Testis (tissue), 3 donors: ENCODE measurements around the gene LLPH. TPM values are rescaled to one million over a fixed set of nuclear protein-coding genes. Genes with fewer than 3 reads are reported as not detected.

Experiments
- DNase-seq: peaks from one replicate; pipeline ENCODE4 v3.0.0-alpha.2; 2019
- H3K27ac ChIP-seq, 2 donors: fragments of 200-600 bp; sonication (generic); one replicate each; pipeline ENCODE4 v1.5.1; 2019
- H3K27me3 ChIP-seq: fragments of 200-600 bp; sonication (generic); one replicate; pipeline ENCODE4 v1.5.1; 2019
- H3K36me3 ChIP-seq: fragments of 200-600 bp; sonication (generic); one replicate; pipeline ENCODE4 v1.5.1; 2017; ENCODE audit warnings: low read depth; ENCODE audit errors: missing control alignments
- H3K4me1 ChIP-seq: fragments of 200-600 bp; sonication (generic); one replicate; pipeline ENCODE4 v1.5.1; 2019
- H3K4me3 ChIP-seq, 2 donors: fragments of 200-600 bp; sonication (generic); one replicate each; pipeline ENCODE4 v1.5.1; 2017 to 2019
- H3K9me3 ChIP-seq: fragments of 200-600 bp; sonication (generic); one replicate; pipeline ENCODE4 v1.5.1; 2017
- POLR2A ChIP-seq: fragments of 450-650 bp; IDR thresholded peaks from one replicate; pipeline ENCODE4 v1.6.1; 2017; ENCODE audit warnings: antibody characterized with exemption, mild to moderate bottlenecking, moderate library complexity
- WGBS, 2 donors: methylation state at CpG; one replicate each; pipeline ENCODE4 v1.1.5; 2018; 5-methylcytosine and 5-hydroxymethylcytosine counted together
- intact Hi-C: fragments of 100-400 bp; cut with DNase I; formaldehyde crosslinking; loops from one replicate; pipeline ENCODE4 v1.15.1; 2023; ENCODE audit warnings: low total_unique reads
- polyA plus RNA-seq: library from polyadenylated mRNA; stranded (reverse); fragments of 350-450 nt; fragmentation: Illumina TruSeq; extraction: RNeasy Lipid Tissue Mini Kit (QIAGEN cat#74804); gene quantifications from one replicate; pipeline ENCODE4 v1.2.3, GENCODE V29; 2014; ENCODE audit warnings: low read depth, low replicate concordance; ENCODE audit not compliant: insufficient read depth
- total RNA-seq, 2 donors: library from RNA; depleted of rRNA; stranded (reverse); fragments of >200 nt; gene quantifications; one replicate each; pipeline ENCODE4 v1.2.3, GENCODE V29; 2016
- TF ChIP-seq, protein P1 (sequence below), 3 experiments: fragments of 450-650 bp in 2 of 3; fragments of 200-600 bp in 1 of 3; sonication (generic) in 1 of 3; IDR thresholded peaks; one replicate each; pipeline ENCODE4 v1.5.1; 2016 to 2019; ENCODE audit warnings: antibody characterized with exemption in 3 of 3, mild to moderate bottlenecking in 2 of 3, moderate library complexity in 1 of 3

Gene LLPH
- total and polyA plus RNA-seq, 3 donors from 2014 or later, result 12.9 to 36.5 (median 17.3) TPM

- intact Hi-C loops, result no loop called here
- no peak overlapping the region for H3K4me3 ChIP-seq
These were observed 33.8 kb upstream of the LLPH start for GRCh38 chr12:66164349-66164821.

GRCh38 chr12:66163289-66163688, 32.7 kb upstream of the LLPH start:
- Histone ChIP-seq H3K36me3 (no peaks in the 10 kb centered on the region), H3K4me1 (no peaks in the 10 kb centered on the region), H3K27ac (no peak overlapping the region), H3K4me3 (no peak overlapping the region), H3K27me3 (no peaks in the 10 kb centered on the region), H3K9me3 (no peaks in the 10 kb centered on the region)
- intact Hi-C loops, result no loop called here
- 60 to 74% methylated on average over 4 of the region's 4 CpGs for WGBS, 2 donors
- no peak for DNase-seq
- no peak for TF ChIP-seq POLR2A

More at GRCh38 chr12:66164349-66164821, 33.8 kb upstream of the LLPH start:
- Histone ChIP-seq H3K4me1 (no peaks in the 10 kb centered on the region), H3K27ac (no peak overlapping the region), H3K27me3 (no peaks in the 10 kb centered on the region), H3K9me3 (no peaks in the 10 kb centered on the region), H3K36me3 (no peaks in the 10 kb centered on the region)
- WGBS, 2 donors, result 85 to 89% methylated on average over 3 of the region's 3 CpGs
- TF ChIP-seq POLR2A, result no peak
- TF ChIP-seq, protein P1, sequence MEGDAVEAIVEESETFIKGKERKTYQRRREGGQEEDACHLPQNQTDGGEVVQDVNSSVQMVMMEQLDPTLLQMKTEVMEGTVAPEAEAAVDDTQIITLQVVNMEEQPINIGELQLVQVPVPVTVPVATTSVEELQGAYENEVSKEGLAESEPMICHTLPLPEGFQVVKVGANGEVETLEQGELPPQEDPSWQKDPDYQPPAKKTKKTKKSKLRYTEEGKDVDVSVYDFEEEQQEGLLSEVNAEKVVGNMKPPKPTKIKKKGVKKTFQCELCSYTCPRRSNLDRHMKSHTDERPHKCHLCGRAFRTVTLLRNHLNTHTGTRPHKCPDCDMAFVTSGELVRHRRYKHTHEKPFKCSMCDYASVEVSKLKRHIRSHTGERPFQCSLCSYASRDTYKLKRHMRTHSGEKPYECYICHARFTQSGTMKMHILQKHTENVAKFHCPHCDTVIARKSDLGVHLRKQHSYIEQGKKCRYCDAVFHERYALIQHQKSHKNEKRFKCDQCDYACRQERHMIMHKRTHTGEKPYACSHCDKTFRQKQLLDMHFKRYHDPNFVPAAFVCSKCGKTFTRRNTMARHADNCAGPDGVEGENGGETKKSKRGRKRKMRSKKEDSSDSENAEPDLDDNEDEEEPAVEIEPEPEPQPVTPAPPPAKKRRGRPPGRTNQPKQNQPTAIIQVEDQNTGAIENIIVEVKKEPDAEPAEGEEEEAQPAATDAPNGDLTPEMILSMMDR (IDR thresholded peaks at IDR 0.05), result no peak
- no peak for DNase-seq

GRCh38 chr12:66162701-66163100, 32.2 kb upstream of the LLPH start:
- TF ChIP-seq, protein P1 (IDR thresholded peaks at IDR 0.05), result no peak
- no peak for TF ChIP-seq POLR2A
- Histone ChIP-seq H3K36me3 (no peaks in the 10 kb centered on the region), H3K9me3 (no peaks in the 10 kb centered on the region), H3K27me3 (no peaks in the 10 kb centered on the region), H3K4me3 (no peak overlapping the region), H3K4me1 (no peaks in the 10 kb centered on the region), H3K27ac (no peak overlapping the region)
- 58 to 62% methylated on average over 2 of the region's 2 CpGs for WGBS, 2 donors
- DNase-seq, result no peak
- intact Hi-C loops, result no loop called here

GRCh38 chr12:66160704-66161103, 30.2 kb upstream of the LLPH start:
- DNase-seq, result no peak
- intact Hi-C loops, result no loop called here
- WGBS, 2 donors, result 52 to 79% methylated on average over 27 to 28 of the region's 28 CpGs
- no peaks in the 10 kb centered on the region for H3K9me3 ChIP-seq
- H3K4me3 ChIP-seq, result peak overlapping the region in 1 of 2 donors; percentile 18
- H3K27me3 ChIP-seq, result no peaks in the 10 kb centered on the region
- TF ChIP-seq POLR2A, result no peak
- TF ChIP-seq, protein P1 (IDR thresholded peaks at IDR 0.05), result no peak
- no peaks in the 10 kb centered on the region for H3K4me1 ChIP-seq
- no peak overlapping the region for H3K27ac ChIP-seq
- no peaks in the 10 kb centered on the region for H3K36me3 ChIP-seq

DNA sequence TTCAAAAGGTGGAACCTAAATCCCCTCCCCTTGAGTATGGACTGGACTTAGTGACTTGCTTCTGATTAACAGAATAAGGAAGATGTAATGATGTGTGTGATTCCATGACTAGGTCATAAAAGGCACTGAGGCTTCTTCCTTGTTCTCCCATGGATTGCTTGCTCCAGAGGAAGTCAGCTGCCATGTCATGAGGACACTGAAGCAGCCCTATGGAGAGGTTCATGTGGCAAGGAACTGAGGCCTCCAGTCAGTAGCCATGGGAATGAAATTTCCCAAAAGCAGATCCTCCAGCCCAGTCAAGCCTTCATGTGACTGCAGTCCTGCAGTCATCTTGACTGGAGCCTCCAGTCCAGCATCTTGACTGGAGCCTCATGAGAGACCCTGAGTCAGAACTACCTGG, 28.6 kb upstream of the LLPH start:
- Histone ChIP-seq H3K36me3 (no peaks in the 10 kb centered on the region), H3K4me3 (no peak overlapping the region), H3K4me1 (no peaks in the 10 kb centered on the region), H3K9me3 (no peaks in the 10 kb centered on the region), H3K27me3 (no peaks in the 10 kb centered on the region), H3K27ac (no peak overlapping the region)
- intact Hi-C loops, result no loop called here
- DNase-seq, result no peak
- TF ChIP-seq, protein P1 (IDR thresholded peaks at IDR 0.05), result no peak
- no peak for TF ChIP-seq POLR2A
